Loucy (cell line): ENCODE measurements around the gene QPRT.

Experiments used
- CTCF ChIP-seq: fragments of 200-600 bp; sonication (generic); conservative IDR thresholded peaks from 2 replicates; pipeline ENCODE4 v1.5.1; 2014; ENCODE audit warnings: mild to moderate bottlenecking, antibody characterized with exemption, low read length
- EZH2phosphoT487 ChIP-seq: fragments of 200-600 bp; IDR thresholded peaks from 2 replicates; pipeline ENCODE4 v1.6.1; 2018; ENCODE audit warnings: antibody characterized with exemption, mild to moderate bottlenecking, moderate library complexity, borderline replicate concordance

DNA sequence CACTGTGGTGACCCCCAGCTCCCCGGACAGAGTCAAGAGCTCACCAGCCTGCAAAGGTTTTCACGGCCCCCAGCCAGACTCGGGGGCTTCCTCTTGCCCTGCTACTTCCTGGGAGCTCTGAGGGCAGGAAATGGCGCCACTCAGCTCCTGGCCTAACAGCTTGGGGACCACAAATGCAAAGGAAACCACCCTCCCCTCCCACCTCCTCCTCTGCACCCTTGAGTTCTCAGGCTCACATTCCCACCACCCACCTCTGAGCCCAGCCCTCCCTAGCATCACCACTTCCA, 16.3 kb upstream of the QPRT start:
- TF ChIP-seq CTCF (no peak), EZH2phosphoT487 (no peak)
